ENCODE results near the gene GJD3.

DNA sequence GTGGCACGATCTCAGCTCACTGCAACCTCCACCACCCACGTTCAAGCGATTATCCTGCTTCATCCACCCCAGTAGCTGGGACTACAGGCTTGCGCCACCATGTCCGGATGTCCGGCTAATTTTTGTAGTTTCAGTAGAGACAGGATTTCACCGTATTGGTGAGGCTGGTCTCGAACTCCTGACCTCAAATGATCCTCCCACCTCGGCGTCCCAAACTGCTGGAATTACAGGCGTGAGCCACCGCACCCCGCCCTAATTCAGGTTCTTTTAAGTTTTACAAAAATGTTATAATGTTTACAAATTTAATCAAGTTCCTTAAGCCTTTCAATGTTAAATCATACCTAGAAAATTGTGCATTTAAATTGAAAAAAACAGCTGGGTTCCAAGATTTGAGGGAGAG, 13.3 kb upstream of the GJD3 start:
- TF ChIP-seq SMC3 (IDR thresholded peaks at IDR 0.05; ENCODE audit: low read depth, low read length) = no peak
- TF ChIP-seq, protein P1, sequence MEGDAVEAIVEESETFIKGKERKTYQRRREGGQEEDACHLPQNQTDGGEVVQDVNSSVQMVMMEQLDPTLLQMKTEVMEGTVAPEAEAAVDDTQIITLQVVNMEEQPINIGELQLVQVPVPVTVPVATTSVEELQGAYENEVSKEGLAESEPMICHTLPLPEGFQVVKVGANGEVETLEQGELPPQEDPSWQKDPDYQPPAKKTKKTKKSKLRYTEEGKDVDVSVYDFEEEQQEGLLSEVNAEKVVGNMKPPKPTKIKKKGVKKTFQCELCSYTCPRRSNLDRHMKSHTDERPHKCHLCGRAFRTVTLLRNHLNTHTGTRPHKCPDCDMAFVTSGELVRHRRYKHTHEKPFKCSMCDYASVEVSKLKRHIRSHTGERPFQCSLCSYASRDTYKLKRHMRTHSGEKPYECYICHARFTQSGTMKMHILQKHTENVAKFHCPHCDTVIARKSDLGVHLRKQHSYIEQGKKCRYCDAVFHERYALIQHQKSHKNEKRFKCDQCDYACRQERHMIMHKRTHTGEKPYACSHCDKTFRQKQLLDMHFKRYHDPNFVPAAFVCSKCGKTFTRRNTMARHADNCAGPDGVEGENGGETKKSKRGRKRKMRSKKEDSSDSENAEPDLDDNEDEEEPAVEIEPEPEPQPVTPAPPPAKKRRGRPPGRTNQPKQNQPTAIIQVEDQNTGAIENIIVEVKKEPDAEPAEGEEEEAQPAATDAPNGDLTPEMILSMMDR (conservative IDR thresholded peaks at IDR 0.05; ENCODE audit: low read depth, low read length) = no peak
